Stimulated activated CD8-positive, alpha-beta memory T cell treated with anti-CD3 and anti-CD28 coated beads, Interleukin-12 subunit alpha, Interleukin-12 subunit beta, amount 100 ng/mL, for 1 hour (primary cell): ENCODE data around the gene KNTC1.
"Not testable (repeated sequence)": the region's sequence is repeated elsewhere in the genome, so short reads cannot be mapped to it uniquely, and the experiment has no call there.

Source experiments
- DNase-seq: peaks from one replicate; pipeline ENCODE4 v3.0.0-alpha.2; 2020; ENCODE audit warnings: low read depth

Gene KNTC1

GRCh38 chr12:122563361-122563760 lies 36.3 kb downstream of the KNTC1 start:
- DNase-seq, result no peak

- DNase-seq, result not testable (repeated sequence)
Measured at GRCh38 chr12:122566816-122567215, 39.8 kb downstream of the KNTC1 start.

GRCh38 chr12:122569288-122569687 lies 42.2 kb downstream of the KNTC1 start:
- DNase-seq, result no peak

- DNase-seq, result not testable (repeated sequence)
Measured at GRCh38 chr12:122570006-122570405, 43.0 kb downstream of the KNTC1 start.

- no peak for DNase-seq
Measured at GRCh38 chr12:122571821-122572220, 44.8 kb downstream of the KNTC1 start.

GRCh38 chr12:122583294-122583693 lies 56.2 kb downstream of the KNTC1 start:
- DNase-seq, result not testable (repeated sequence)

- no peak for DNase-seq
Measured at GRCh38 chr12:122584177-122584863, 57.3 kb downstream of the KNTC1 start.

GRCh38 chr12:122590990-122591389 lies 63.9 kb downstream of the KNTC1 start:
- no peak for DNase-seq

GRCh38 chr12:122591966-122592365 lies 64.9 kb downstream of the KNTC1 start:
- not testable (repeated sequence) for DNase-seq

- DNase-seq, result not testable (repeated sequence)
Measured at GRCh38 chr12:122592543-122592942, 65.5 kb downstream of the KNTC1 start.

GRCh38 chr12:122593910-122594309 lies 66.9 kb downstream of the KNTC1 start:
- DNase-seq, result no peak

GRCh38 chr12:122596838-122597237 lies 69.8 kb downstream of the KNTC1 start:
- DNase-seq, result no peak

- no peak for DNase-seq
Measured at GRCh38 chr12:122602456-122602855, 75.4 kb downstream of the KNTC1 start.

GRCh38 chr12:122604993-122605392 lies 77.9 kb downstream of the KNTC1 start:
- no peak for DNase-seq

- no peak for DNase-seq
Measured at GRCh38 chr12:122609732-122610131, 82.7 kb downstream of the KNTC1 start.

- no peak for DNase-seq
Measured at GRCh38 chr12:122610207-122610606, 83.2 kb downstream of the KNTC1 start.

GRCh38 chr12:122610911-122611310 lies 83.9 kb downstream of the KNTC1 start:
- no peak for DNase-seq

GRCh38 chr12:122614839-122615238 lies 87.8 kb downstream of the KNTC1 start:
- no peak for DNase-seq

- DNase-seq, result no peak
Measured at GRCh38 chr12:122615780-122616179, 88.7 kb downstream of the KNTC1 start.

GRCh38 chr12:122635471-122635870 lies 108.4 kb downstream of the KNTC1 start:
- DNase-seq, result no peak

GRCh38 chr12:122643207-122643805 lies 116.3 kb downstream of the KNTC1 start:
- no peak for DNase-seq

GRCh38 chr12:122646517-122647217 lies 119.6 kb downstream of the KNTC1 start:
- peak; percentile 13 for DNase-seq

- DNase-seq, result no peak
Measured at GRCh38 chr12:122651520-122652224, 124.6 kb downstream of the KNTC1 start.
